ENCODE measurements around the gene GRAP2.

The GRAP2 gene

DNA sequence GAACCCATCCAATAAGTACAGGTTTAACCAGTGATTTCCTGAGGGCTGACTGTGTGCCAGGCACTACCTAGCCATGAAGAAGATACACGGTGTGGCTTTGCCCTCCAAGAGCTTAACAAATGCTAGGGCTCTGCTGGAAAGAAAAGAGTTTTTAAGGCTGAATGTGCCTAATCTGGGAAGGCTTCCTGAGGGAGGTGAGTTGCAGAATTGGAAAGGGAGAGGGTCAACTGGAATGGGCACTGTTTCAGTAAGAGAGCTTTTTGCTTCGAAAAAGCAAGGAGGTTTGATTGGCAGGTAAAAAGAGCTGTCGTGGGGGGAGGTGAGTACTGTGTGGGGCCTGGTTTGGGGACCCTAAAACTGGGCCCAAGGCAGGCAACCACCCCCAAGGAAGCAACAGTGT, 96.5 kb downstream of the GRAP2 start:
- DNase-seq, result no peak

DNA sequence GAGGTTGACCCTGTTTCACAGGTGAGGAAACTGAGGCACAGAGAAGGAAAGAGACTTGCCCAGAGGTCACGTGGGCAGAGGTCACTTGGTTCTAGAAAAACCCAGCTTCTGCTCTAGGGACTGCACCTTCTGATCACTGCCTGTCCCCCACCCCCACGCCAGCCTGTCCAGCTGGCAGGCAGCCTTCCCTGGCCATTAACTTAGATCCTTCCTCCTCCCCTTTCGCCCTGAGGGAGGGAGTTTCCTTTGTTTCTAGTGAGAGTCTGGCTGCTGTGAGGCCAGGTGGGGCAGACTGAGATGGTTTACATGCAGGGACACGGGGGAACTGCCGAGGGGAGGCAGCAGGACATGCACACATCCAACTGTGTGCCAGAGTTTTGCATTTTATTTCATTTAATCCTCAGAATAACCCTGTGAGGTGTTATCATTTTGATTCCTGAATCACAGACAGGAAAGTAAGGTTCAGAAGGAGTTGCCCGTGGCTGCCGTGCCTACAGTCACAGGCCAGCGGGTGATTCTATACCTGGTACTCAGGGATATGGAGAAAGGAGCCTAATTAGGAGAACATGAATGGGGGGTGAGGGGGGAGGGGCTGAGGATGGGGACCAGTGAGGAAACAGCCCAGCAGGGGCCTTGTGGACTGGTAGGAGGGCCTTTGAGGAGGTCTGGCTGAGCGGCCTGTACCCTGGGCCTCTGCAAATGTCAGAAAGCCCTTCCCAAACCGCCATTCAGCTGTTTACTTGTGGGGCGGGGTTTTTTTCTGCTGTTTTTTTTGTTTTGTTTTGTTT, 97.2 kb downstream of the GRAP2 start:
- DNase-seq, result no peak

DNA sequence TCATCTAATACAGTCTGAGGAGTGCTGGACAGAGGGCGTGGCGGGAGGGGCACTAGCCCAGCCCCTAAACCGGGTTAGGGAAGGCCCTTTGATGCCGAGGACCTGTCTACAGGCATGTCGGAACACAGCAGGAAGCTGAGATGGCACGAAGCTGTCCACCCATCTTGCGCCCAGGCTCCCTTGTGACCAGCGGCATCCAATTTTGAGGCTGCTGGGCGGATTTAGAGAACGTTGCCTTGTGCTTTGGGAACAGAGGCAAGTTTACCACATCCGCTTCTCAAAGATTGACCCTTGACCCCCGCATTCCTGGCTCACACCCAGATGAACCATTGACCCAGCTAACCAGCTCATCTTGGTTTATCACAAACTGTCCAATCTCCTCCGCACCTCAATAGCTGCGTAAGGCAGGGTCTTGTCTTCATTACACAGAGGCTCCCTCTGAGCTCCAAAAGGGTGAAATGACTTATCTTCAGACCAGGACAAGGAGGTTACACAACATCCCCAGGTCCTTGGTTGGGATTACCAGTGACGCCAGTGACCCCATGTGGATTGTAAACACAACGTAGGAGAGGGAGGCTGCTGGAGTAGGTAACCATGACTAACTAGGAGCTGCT, 98.4 kb downstream of the GRAP2 start:
- no peak for DNase-seq

DNA sequence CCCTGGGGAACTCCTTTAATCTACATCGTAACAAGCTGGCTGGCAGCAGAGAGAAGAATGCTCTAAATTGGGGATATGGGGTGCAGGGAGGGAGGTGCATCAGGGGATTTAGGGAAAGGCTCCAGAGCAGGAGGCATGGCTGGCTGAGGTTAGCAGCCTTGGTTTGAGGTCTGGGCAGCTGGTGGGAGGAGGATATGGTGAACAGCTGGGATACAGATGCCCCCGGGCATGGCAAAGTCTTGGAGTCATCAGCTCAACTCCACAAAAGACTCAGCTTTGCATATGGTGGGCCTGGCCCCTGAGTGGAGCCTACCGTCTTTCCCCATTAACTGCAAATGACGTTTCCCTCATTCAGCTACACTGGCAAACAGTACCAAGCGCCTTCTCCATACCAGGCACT, 99.3 kb downstream of the GRAP2 start:
- no peak for DNase-seq

DNA sequence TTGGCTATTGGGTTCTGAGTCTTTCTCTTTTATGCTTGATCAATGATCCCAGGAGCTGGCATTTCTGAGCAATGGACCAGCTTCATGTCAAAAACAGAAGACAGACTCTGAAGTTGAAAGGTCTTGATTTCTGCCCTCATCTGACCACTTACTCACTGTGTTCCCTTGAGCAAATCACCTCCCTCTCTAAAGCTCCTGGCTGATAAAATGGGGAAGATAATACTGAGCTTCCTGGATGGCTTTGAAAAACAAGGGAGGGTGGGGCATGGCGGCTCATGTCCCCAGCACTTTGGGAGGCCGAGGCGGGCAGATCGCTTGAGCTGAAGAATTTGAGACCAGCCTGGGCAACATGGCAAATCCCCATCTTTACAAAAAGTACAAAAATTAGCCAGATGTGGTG, 100.2 kb downstream of the GRAP2 start:
- no peak for DNase-seq

DNA sequence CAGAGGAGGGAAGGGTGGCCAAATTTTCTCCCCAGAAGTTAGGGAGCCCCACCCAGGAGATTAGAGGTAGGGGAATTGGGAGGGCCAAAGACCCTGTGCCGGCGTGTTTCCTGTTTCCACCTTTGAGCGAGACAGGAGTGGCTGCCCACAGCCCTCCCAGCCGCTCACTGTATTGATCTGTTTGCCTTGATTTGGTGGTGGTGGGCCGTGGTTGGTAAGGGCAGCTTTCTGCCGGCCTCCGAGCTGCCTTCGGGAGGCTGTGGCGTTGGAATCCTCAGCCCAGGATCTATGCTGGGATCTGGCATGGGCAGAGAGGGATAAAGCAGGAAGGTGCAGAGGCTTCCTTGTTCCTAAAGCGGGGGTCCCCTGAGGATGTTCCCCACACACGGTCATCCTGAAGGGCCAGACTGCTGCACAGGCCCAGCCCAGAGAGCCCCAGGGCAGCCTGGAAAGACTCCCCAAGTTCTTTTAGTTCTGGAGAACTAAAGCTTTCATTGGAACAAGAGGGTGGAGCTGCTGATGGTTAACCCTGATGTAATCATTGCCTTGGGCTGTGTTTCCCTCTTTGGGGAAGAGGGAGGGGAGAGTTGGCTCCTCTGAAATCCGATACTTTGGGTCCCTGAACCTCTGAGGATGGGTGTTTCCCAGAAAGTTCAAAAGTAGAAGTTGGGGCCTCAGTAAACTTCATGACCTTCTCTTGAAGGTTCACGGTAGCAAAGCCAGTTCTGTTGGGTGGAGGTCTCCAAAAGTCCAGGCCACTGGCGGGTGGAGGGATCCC, 101.1 kb downstream of the GRAP2 start:
- no peak for DNase-seq

DNA sequence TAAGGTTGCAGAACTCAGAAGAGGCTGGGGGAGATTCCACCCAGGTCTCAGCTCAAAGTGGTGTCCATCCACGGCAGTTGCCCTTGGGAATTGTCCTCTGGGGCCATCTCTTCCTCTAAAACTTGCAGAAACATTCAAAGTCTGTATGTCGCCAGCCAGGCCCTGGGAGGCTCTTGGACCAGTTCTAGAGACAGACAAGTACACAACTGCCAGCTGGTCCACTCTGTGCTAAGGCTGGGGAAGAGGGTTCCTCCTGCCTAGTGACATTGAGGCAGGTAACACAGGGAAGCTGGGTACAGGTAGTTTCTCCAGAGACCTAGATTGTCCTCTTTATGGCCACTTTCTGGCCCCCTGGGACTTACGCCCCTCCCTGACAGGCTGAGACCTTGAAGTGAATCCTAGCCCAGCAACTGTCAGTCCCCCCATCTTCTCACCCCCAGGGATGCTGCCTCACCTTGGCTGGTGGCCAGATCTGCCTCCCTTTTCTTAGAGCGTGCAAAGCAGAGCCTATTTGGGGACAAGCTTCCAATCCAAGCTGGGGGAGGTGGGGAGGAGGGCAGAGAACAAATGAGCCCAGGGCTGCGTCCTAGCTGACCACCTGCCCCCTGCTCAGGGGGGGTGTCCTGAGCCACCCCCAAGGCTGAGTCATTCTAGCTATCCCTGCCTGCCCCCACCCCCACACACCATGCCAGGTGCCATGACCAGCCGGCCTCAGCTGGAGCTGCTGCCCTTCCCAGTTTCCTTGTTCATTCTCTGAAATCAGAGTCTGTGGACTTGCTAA, 102.2 kb downstream of the GRAP2 start:
- DNase-seq, result no peak

DNA sequence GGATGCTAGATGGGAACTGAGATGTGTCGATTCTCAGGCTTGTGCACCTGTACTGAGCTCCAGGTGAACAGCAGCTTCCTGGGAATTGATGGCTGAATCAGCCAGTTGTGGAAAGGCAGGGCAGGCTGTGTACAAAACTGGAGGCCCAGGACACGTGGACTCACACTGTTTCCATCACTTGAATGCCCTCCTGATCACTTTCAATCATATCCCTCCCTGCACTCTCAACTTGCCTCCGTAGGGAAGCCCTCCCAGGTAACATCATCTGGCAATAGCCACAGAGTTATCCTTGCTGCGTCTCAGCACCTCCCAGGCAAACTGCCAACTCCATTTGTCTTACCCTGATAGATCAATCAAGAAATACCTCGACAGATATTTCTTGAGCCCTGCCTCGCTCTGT, 104.0 kb downstream of the GRAP2 start:
- no peak for DNase-seq

DNA sequence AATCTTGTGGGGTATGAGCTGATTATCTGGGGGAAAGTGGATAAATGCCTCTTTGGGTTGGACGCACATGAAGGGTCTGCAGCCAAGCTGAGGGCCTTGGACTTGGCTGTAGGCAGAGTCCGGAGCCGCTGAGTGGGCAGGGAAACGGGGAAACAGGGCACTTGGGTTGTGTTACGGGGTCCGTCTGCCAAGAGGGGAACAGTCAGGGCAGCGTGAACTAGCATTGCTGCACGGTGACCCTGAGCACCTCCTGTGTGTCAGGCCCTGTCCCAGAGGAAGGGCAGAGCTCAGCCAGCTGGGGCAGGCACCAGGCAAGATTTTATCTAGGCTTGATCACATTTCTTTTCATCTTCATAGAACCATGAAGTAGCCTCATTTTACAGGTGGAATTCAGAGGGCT, 105.8 kb downstream of the GRAP2 start:
- DNase-seq, result no peak

DNA sequence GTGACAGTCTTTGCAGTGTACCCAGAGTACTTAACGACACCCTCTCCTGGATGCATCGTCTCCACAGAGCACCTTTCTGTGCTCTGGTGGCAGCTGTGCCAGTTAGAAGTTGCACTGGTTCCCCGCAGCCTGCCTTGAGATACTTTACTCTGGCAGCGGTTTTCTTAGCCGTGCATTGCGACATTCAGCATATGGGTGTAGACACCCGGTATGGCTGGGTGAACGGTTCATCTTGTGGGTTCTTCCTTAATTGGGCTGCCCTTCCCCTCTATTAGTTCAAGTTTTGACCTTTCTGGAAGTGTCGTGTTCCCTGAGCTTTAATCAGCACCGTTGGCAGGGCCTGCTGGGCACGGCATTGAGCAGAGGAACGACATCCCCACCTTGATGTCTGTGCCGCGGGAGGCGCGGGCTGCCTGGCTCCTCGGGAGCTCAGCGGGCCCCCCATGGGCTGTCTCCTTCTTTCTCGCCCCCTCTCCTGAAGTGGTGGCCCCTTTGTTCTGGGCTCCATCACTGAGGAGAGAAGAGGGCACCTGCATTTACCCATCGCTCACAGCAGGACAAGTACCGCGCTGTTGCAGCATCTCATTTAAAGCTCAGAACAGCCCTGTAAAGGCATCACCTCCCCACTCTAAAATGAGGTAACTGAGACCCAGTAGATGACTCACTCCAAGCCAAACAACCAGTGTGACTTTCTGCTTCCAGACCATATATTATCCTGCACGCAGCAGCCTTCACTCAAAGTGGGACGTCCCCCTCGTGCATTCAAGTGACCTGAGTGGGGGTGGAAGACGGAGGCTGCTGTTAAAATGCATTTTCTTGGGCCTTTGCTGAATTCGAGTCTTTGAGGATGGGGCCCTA, 107.2 kb downstream of the GRAP2 start:
- DNase-seq, result peak in 1 of 2 donors; percentile 55

DNA sequence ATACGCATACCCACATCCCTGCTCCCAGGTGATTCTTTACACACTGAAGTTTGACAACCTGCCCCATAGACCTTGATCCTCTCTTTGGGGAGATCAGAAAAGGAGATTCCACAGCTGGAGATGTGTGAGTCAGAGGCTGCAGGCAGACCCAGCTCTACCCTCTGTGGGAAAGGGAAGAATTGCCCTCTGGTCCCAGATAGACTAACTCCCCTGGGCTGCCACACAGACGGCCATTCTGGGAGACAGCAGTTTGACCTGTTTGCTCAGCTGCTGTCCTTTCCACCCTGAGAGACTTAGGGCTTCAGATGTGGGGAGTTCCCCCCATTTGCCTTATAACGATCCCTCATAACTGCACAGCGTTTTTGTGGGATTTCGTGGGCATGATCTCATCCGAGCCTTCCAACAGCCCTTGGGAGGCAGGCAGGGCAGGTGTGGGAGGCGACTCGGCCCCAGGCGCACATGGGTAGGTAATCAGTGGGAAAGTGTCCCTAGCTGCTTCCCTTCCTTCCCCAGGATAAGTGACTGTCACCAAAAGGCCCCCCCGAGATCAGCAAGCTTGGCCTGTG, 107.9 kb downstream of the GRAP2 start:
- no peak for DNase-seq

DNA sequence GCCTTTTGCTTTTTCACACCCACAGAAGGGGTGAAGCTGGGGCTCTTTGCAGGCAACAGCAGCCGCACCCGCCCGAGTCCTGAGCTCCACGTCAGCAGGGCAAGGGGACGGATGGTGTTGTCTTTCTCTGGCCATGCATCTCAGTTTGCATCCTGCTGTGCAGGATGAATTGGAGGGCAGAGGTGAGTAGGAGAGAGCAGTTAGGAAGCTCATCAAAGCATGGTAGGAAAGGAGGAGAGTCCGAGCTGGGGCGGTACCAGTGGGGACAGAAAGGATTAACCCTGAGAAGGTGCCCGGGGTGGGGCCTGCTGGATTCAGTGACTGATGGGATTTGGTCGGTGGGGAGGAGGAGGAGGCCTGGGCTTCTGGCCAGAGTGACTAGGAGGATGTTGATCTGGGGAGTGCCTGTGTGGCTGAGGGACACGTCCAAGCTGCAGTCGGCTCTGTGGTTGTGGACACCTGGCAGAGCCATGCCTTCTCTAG, 108.4 kb downstream of the GRAP2 start:
- DNase-seq, result no peak

DNA sequence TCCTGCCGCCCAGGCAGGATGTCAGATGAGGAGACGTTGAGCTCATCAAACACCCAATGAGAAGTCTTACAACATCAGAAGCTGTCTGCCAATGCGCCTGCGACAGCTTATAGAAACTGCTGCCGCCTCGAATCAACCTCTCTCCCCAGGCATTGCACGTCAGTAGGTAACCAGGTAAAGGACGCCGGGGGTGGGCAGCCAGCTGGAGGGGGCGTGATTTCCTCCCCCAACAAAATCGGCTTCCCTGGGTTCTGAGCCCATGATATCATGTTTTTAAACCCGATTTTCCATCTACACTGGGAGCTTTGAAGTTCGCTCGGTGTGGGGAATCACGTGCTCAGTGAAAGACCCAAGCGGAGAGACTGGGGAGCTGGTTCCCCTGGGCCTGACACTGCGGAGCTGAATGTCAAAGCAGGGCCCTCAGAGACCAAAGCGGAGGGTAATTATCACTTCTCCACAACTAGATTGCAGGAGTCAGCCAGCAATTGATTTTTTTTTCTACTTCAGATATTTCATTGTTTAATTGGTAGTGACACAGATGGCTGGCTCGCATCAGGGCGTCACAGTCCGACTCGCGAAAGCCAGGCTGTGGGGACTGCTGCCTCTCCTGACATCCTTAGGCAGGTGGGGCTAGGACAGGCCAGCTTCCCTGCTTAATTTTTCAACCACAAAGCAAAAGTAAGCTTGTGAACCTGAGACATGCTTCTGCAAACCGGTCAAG, 109.2 kb downstream of the GRAP2 start:
- peak; percentile 22 to 32 for DNase-seq

DNA sequence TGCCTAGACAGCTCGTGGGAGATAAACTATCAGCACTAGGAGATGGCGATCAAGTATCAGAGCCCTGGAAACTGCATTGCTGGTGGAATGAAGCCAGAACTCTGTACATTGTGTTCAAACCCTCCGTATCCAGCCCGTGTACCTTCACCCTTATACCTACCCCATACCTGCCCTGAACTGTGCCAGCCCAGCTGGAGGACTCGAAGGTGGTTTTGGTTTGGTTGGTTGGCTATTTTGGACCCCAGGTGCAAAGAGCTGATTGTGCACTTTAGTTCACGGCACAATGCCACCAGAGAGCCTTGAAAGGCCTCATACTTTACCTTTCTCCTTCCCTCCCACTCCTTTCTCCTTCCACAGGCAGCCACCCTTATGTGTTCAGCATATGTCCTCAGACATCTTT, 109.9 kb downstream of the GRAP2 start:
- DNase-seq, result no peak

DNA sequence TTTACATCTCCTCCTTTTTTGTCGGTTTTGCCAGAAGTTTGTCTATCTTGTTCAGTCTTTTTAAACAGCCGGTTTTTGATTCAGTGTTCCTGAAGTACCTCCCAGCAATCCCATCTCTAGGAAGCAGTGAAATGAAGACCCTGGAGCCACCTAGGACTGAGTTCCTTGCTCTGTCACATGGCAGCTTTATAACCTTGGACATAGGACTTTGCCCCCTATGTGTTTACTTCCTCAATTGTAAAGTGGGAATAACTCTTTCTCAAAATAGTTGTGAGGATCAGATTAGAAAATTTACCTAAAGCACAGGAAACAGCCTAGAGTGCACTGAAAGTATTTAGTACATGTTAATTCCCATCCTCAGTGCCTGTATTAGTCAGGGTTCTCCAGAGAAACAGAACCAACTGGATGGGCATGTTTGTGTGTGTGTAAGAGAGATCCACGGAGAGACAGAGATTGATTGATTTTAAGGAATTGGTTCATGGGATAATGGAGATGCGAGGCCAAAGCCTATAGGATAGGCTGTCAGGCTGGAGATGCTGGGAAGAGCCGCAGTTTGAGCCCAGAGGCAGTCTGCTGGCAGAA, 113.9 kb downstream of the GRAP2 start:
- no peak for DNase-seq

DNA sequence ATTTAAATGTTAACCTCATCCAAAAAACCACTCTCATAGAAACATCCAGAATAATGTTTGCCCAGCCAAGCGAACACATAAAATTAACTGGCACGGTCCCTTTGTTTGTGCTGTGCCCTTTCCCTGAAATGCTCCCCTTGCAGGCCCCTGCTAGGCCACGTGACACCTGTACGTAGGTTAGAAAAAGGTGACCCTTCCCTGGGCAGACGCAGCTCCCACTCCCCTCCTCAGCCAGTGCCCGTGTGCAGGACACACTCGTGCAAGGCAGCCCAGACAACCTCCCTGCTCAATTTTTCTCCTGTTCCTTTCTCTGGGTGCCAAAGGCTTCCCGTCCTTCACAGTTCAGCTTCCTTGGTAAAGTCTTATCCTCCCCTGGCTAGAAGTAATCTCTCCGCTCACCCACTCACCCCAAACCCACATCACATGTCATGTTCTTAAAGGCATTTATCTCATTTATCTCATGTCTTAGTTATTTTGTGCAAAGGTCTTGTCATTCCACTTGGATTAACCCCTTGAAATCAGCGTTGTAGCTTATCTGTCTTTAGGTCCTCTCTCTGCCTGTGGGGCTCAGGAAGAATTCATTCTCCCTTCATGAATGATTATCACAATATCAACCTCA, 114.6 kb downstream of the GRAP2 start:
- no peak for DNase-seq

DNA sequence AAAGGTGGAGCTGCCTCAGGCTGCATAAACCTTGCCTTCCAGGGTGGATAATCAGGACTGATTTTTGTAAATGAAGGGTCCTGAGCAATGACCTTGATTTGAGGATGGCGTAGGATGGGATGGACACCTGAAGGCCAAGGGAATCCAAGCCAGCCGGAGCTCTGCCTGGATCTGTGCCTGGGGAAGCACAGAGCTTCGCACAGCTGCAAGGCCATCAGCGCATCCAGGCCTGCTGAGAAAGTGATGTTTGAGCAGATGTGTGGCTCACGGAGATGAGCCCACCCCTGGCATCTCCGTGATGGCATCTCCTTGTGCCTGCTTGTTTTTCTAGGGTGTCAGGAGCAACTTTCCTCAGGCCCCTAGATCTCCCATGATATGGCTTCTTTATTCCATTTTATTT, 117.2 kb downstream of the GRAP2 start:
- no peak for DNase-seq

DNA sequence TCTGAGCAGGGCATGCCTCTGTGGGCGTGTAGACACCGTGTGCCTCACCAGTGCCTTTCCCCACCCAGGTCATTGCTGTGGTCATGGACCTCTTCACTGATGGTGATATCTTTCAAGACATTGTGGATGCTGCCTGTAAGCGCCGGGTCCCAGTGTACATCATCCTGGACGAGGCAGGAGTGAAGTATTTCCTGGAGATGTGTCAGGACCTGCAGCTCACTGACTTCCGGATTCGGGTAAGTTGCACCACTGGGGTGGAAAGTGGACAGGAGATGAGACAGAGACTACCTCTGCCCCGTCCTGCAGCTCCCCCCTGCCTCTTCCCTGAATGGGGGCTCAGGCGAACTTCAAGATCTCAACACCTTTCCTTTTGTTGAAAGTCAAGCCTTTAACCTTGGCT, 118.2 kb downstream of the GRAP2 start:
- no peak for DNase-seq

DNA sequence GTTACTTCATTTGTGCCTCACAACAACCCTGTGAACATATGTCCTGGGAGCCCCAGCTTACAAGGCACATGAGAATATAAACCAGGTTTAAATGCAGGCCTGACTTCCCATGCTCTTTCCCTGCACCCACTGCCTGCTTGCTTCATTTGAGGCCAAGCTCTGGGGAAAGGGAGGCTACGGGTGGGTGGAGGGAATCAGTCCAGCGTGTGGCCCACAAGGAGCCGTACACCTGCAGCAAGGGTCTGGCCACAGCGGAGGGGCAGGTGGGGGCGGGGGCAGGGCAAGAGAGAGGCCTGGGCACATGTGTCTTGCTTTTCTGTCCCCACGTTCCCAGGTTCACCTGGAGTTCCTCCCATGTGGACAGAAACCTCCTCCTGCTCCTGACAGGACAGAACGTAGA, 120.1 kb downstream of the GRAP2 start:
- no peak for DNase-seq

DNA sequence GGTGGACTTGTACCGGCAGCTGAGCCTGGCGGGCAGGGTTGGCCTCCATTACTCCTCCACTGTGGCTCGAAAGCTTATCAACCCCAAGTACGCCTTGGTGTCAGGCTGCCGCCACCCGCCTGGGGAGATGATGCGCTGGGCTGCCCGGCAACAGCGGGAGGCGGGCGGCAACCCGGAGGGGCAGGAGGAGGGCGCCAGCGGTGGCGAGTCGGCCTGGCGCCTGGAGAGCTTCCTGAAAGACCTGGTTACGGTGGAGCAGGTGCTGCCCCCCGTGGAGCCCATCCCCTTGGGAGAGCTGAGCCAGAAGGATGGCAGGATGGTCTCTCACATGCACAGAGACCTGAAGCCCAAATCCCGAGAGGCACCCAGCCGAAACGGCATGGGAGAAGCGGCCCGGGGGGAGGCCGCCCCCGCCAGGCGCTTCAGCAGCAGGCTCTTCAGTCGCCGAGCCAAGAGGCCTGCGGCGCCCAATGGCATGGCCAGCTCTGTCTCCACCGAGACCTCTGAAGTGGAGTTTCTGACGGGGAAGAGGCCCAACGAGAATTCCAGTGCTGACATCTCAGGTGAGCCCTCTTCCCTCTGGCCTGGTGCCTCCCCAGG, 120.6 kb downstream of the GRAP2 start:
- DNase-seq, result no peak
